Measurements from ENCODE around the gene ATMIN. TPM values are rescaled to one million over a fixed set of nuclear protein-coding genes. Genes with fewer than 3 reads are reported as not detected.

The ATMIN gene
- polyA plus RNA-seq, 1 experiment = 48.1 TPM

- POLR2A ChIA-PET = no interaction called here
- Histone ChIP-seq H3K27ac (ENCODE audit: low read depth, low read length) (no peak overlapping the region), H3K27me3 (ENCODE audit: control insufficient read depth, insufficient read depth, low read length) (no peaks in the 10 kb centered on the region), H3K4me3 (ENCODE audit: low read depth, low read length) (no peak overlapping the region), H3K9me3 (ENCODE audit: control insufficient read depth, insufficient read depth, low read length) (no peaks in the 10 kb centered on the region)
- CTCF ChIA-PET = interaction anchor here (0.5 kb wide), 1 partner anchor 10 kb away, joined by 4 read pairs; no protein-coding TSS in a partner anchor
- no peak for TF ChIP-seq CTCF (IDR thresholded peaks at IDR 0.05; ENCODE audit: low read depth, low read length)
- no peak for DNase-seq (ENCODE audit: low read depth, low spot score)
These were observed 7.2 kb downstream of the ATMIN start for GRCh38 chr16:81042821-81043220.

- H3K9me3 ChIP-seq (ENCODE audit: control insufficient read depth, insufficient read depth, low read length) = peaks cover 4% of the 10 kb centered on the region
- TF ChIP-seq CTCF (IDR thresholded peaks at IDR 0.05; ENCODE audit: low read depth, low read length) = no peak
- CTCF ChIA-PET = no interaction called here
- DNase-seq (ENCODE audit: low read depth, low spot score) = no peak
- POLR2A ChIA-PET = no interaction called here
- H3K27ac ChIP-seq (ENCODE audit: low read depth, low read length) = no peak overlapping the region
- no peak overlapping the region for H3K4me3 ChIP-seq (ENCODE audit: low read depth, low read length)
- no peaks in the 10 kb centered on the region for H3K27me3 ChIP-seq (ENCODE audit: control insufficient read depth, insufficient read depth, low read length)
These were observed 18.1 kb downstream of the ATMIN start for GRCh38 chr16:81053761-81054160.

GRCh38 chr16:81060576-81061306 lies 25.1 kb downstream of the ATMIN start:
- Histone ChIP-seq H3K27ac (ENCODE audit: low read depth, low read length) (no peak overlapping the region), H3K9me3 (ENCODE audit: control insufficient read depth, insufficient read depth, low read length) (no peaks in the 10 kb centered on the region), H3K27me3 (ENCODE audit: control insufficient read depth, insufficient read depth, low read length) (no peaks in the 10 kb centered on the region), H3K4me3 (ENCODE audit: low read depth, low read length) (no peak overlapping the region)
- POLR2A ChIA-PET = no interaction called here
- CTCF ChIA-PET = no interaction called here
- DNase-seq (ENCODE audit: low read depth, low spot score) = no peak
- TF ChIP-seq CTCF (IDR thresholded peaks at IDR 0.05; ENCODE audit: low read depth, low read length) = no peak

GRCh38 chr16:81061307-81061640 lies 25.6 kb downstream of the ATMIN start:
- no peaks in the 10 kb centered on the region for H3K27me3 ChIP-seq (ENCODE audit: control insufficient read depth, insufficient read depth, low read length)
- POLR2A ChIA-PET = no interaction called here
- no peak overlapping the region for H3K4me3 ChIP-seq (ENCODE audit: low read depth, low read length)
- H3K9me3 ChIP-seq (ENCODE audit: control insufficient read depth, insufficient read depth, low read length) = no peaks in the 10 kb centered on the region
- no peak overlapping the region for H3K27ac ChIP-seq (ENCODE audit: low read depth, low read length)
- TF ChIP-seq CTCF (IDR thresholded peaks at IDR 0.05; ENCODE audit: low read depth, low read length) = no peak
- CTCF ChIA-PET = no interaction called here
- no peak for DNase-seq (ENCODE audit: low read depth, low spot score)

- Histone ChIP-seq H3K4me3 (ENCODE audit: low read depth, low read length) (no peak overlapping the region), H3K27me3 (ENCODE audit: control insufficient read depth, insufficient read depth, low read length) (no peaks in the 10 kb centered on the region), H3K9me3 (ENCODE audit: control insufficient read depth, insufficient read depth, low read length) (no peaks in the 10 kb centered on the region), H3K27ac (ENCODE audit: low read depth, low read length) (no peak overlapping the region)
- POLR2A ChIA-PET = no interaction called here
- no peak for DNase-seq (ENCODE audit: low read depth, low spot score)
- no peak for TF ChIP-seq CTCF (IDR thresholded peaks at IDR 0.05; ENCODE audit: low read depth, low read length)
- CTCF ChIA-PET = no interaction called here
These were observed 26.4 kb downstream of the ATMIN start for GRCh38 chr16:81061871-81062608.

Measured in AG04450 (cell line).